Stimulated activated CD4-positive, alpha-beta T cell treated with anti-CD3 and anti-CD28 coated beads, TNF-alpha, amount 100 ng/mL, for 1 hour (primary cell): ENCODE data around the gene SPN.
"Not testable (repeated sequence)": the region's sequence is repeated elsewhere in the genome, so short reads cannot be mapped to it uniquely, and the experiment has no call there.

ENCODE experiments used
- DNase-seq, 3 donors: peaks; one replicate each; pipeline ENCODE4 v3.0.0-alpha.2; 2020; ENCODE audit warnings: low read depth in 3 of 3, low spot score in 1 of 3

SPN gene

GRCh38 chr16:29645694-29646187, 17.3 kb upstream of the SPN start:
- DNase-seq: no peak

GRCh38 chr16:29646947-29647346, 16.1 kb upstream of the SPN start:
- DNase-seq: no peak

- no peak for DNase-seq
Observed at GRCh38 chr16:29649588-29650494, 13.2 kb upstream of the SPN start.

- DNase-seq: no peak
Observed at GRCh38 chr16:29650771-29651170, 12.3 kb upstream of the SPN start.

GRCh38 chr16:29651774-29652349, 11.2 kb upstream of the SPN start:
- no peak for DNase-seq

GRCh38 chr16:29653471-29653870, 9.6 kb upstream of the SPN start:
- no peak for DNase-seq

- DNase-seq: not testable (repeated sequence)
Observed at GRCh38 chr16:29653890-29654289, 9.2 kb upstream of the SPN start.

- DNase-seq: no peak
Observed at GRCh38 chr16:29656688-29657523, 6.1 kb upstream of the SPN start.

GRCh38 chr16:29658705-29659104, 4.3 kb upstream of the SPN start:
- no peak for DNase-seq

GRCh38 chr16:29662000-29662728, 883 bp upstream of the SPN start:
- DNase-seq: no peak

- DNase-seq: no peak
Observed at GRCh38 chr16:29662729-29663015, 375 bp upstream of the SPN start.

GRCh38 chr16:29663807-29664090, 702 bp downstream of the SPN start:
- DNase-seq: no peak

GRCh38 chr16:29664091-29664921, 1.3 kb downstream of the SPN start:
- DNase-seq: no peak

- no peak for DNase-seq
Observed at GRCh38 chr16:29665294-29666077, 2.4 kb downstream of the SPN start.

GRCh38 chr16:29667322-29667610, 4.2 kb downstream of the SPN start:
- DNase-seq: not testable (repeated sequence)

- no peak for DNase-seq
Observed at GRCh38 chr16:29667755-29668154, 4.7 kb downstream of the SPN start.

- DNase-seq: no peak
Observed at GRCh38 chr16:29668267-29668666, 5.2 kb downstream of the SPN start.

GRCh38 chr16:29673501-29673900, 10.5 kb downstream of the SPN start:
- DNase-seq: no peak

- DNase-seq: no peak
Observed at GRCh38 chr16:29674188-29674587, 11.1 kb downstream of the SPN start.
